HG03025 (cell line): ENCODE measurements around the gene PRR5.
A peak's percentile ranks its signal among the peaks of the same experiment; 100 is the strongest.
"Not testable (repeated sequence)": the region's sequence is repeated elsewhere in the genome, so short reads cannot be mapped to it uniquely, and the experiment has no call there.

Experiments used
- ATAC-seq: cut with Tn5 transposase; IDR thresholded peaks from one replicate; pipeline ENCODE4 v1.9.1; 2021; ENCODE audit warnings: mild to moderate bottlenecking, moderate library complexity; ENCODE audit not compliant: unreplicated experiment, low FRiP score

Gene PRR5

GRCh38 chr22:44672632-44673031, 29.4 kb upstream of the PRR5 start:
- no peak for ATAC-seq

GRCh38 chr22:44673406-44673805, 28.6 kb upstream of the PRR5 start:
- ATAC-seq: no peak

GRCh38 chr22:44676066-44676440, 26.0 kb upstream of the PRR5 start:
- not testable (repeated sequence) for ATAC-seq

- ATAC-seq: no peak
Observed at GRCh38 chr22:44676441-44677352, 25.3 kb upstream of the PRR5 start.

- ATAC-seq: no peak
Observed at GRCh38 chr22:44677353-44677840, 24.6 kb upstream of the PRR5 start.

- no peak for ATAC-seq
Observed at GRCh38 chr22:44677871-44678555, 24.0 kb upstream of the PRR5 start.

- ATAC-seq: no peak
Observed at GRCh38 chr22:44678556-44679305, 23.3 kb upstream of the PRR5 start.

GRCh38 chr22:44679306-44679647, 22.7 kb upstream of the PRR5 start:
- ATAC-seq: not testable (repeated sequence)

- ATAC-seq: no peak
Observed at GRCh38 chr22:44680058-44680457, 21.9 kb upstream of the PRR5 start.

GRCh38 chr22:44680481-44680894, 21.5 kb upstream of the PRR5 start:
- ATAC-seq: no peak

GRCh38 chr22:44682556-44683168, 19.3 kb upstream of the PRR5 start:
- ATAC-seq: no peak

GRCh38 chr22:44683237-44683636, 18.8 kb upstream of the PRR5 start:
- no peak for ATAC-seq

GRCh38 chr22:44683881-44684280, 18.1 kb upstream of the PRR5 start:
- ATAC-seq: no peak

GRCh38 chr22:44684506-44685383, 17.3 kb upstream of the PRR5 start:
- peak; percentile 51 for ATAC-seq

- peak; percentile 41 for ATAC-seq
Observed at GRCh38 chr22:44685384-44686056, 16.5 kb upstream of the PRR5 start.

GRCh38 chr22:44686873-44687600, 15.0 kb upstream of the PRR5 start:
- no peak for ATAC-seq

- no peak for ATAC-seq
Observed at GRCh38 chr22:44689173-44689572, 12.8 kb upstream of the PRR5 start.

- no peak for ATAC-seq
Observed at GRCh38 chr22:44689915-44690524, 12.0 kb upstream of the PRR5 start.
